Peyer's patch (tissue), 4 donors: Measurements from ENCODE around the gene OCIAD2.

Source experiments
- POLR2A ChIP-seq, 2 donors: fragments of 450-650 bp; IDR thresholded peaks; one replicate each; pipeline ENCODE4 v1.5.1; 2017; ENCODE audit warnings: antibody characterized with exemption in 2 of 2, mild to moderate bottlenecking in 2 of 2, moderate library complexity in 2 of 2
- TF ChIP-seq, protein P1 (sequence below), 6 experiments: fragments of 450-650 bp in 4 of 6; fragments of 200-600 bp in 2 of 6; sonication (generic) in 1 of 6; IDR thresholded peaks; one replicate each; pipeline ENCODE4 v1.5.1; 2017 to 2019; ENCODE audit warnings: antibody characterized with exemption in 6 of 6, mild to moderate bottlenecking in 3 of 6, moderate library complexity in 1 of 6

DNA sequence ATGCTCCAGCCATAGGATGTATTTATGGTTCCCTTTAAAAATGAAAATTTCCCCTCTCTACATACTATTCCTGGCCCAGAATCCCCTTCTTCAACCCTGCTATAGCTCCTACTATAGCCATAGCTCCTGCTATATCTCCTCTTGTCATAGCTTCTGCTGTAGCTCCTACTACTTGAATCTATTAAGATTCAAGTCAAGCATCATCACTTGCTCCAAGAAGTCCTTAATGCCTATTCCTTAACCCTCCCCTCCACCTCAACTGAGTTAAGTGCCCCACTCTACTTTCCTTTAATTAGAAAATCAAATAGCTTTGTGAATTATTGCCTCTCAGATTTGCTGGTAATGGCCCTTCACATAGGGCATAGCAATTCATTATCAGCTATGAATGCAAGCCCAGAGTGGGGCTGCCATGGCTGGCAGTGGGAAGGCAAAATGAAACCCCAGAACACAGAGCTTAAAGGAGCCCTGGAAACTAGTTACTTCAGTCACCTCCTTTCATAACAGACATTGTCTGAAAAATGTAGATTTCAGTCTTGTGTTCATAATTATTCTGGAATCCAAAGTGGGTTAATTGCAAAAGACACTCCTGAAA lies 15.4 kb downstream of the OCIAD2 start:
- TF ChIP-seq, protein P1, sequence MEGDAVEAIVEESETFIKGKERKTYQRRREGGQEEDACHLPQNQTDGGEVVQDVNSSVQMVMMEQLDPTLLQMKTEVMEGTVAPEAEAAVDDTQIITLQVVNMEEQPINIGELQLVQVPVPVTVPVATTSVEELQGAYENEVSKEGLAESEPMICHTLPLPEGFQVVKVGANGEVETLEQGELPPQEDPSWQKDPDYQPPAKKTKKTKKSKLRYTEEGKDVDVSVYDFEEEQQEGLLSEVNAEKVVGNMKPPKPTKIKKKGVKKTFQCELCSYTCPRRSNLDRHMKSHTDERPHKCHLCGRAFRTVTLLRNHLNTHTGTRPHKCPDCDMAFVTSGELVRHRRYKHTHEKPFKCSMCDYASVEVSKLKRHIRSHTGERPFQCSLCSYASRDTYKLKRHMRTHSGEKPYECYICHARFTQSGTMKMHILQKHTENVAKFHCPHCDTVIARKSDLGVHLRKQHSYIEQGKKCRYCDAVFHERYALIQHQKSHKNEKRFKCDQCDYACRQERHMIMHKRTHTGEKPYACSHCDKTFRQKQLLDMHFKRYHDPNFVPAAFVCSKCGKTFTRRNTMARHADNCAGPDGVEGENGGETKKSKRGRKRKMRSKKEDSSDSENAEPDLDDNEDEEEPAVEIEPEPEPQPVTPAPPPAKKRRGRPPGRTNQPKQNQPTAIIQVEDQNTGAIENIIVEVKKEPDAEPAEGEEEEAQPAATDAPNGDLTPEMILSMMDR (IDR thresholded peaks at IDR 0.05): no peak
- TF ChIP-seq POLR2A (IDR thresholded peaks at IDR 0.05): no peak
